Measurements from ENCODE around the gene RNPS1.

GRCh38 chr16:2226245-2226793 lies 41.6 kb downstream of the RNPS1 start:
- TF ChIP-seq CTCF (IDR thresholded peaks at IDR 0.05): no peak
- no peak for TF ChIP-seq POLR2A (IDR thresholded peaks at IDR 0.05)
